ENCODE data around the gene LRRC36.
A peak's percentile ranks its signal among the peaks of the same experiment; 100 is the strongest.

Gene LRRC36

DNA sequence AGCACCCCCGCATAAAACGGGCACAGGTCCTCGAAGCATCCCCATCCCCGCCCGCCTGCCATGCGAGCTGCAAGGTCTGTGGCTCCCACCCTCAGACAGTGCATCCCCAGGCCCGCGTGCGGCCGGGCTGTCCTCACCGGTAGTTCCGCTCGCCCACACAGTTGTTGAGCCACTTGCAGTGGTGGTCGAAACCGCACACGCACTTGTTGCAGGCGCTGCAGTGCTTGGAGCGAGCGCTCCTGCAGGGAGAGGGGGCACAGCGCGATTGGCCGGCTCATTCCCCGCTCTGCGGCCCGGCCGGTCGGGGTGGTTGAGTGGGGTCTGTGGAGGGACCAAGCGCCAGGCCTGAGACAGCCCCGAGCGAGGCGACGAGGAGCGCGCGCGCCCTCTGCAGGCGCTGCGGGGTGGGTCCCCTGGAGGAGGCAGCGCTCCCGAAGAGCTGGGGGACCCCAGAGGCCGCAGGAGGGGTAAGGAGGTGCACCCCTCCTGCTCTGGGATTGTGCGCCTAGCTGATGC is 72.7 kb downstream of the LRRC36 start:
- Histone ChIP-seq H3K9ac (ENCODE audit: low read length) (no peak overlapping the region), H3K27me3 (replicated peaks; ENCODE audit: control insufficient read depth, insufficient read depth, low read length) (no peaks in the 10 kb centered on the region), H3K4me1 (ENCODE audit: control insufficient read depth, insufficient read depth, low read length) (peaks cover 13% of the 10 kb centered on the region), H3K9me3 (ENCODE audit: control insufficient read depth, low read length) (no peaks in the 10 kb centered on the region), H3K36me3 (ENCODE audit: control insufficient read depth, insufficient read depth, low read length, severe bottlenecking) (no peaks in the 10 kb centered on the region), H3K4me3 (ENCODE audit: low read length) (no peak overlapping the region)
- DNase-seq (ENCODE audit: low read depth) = peak; percentile 49

DNA sequence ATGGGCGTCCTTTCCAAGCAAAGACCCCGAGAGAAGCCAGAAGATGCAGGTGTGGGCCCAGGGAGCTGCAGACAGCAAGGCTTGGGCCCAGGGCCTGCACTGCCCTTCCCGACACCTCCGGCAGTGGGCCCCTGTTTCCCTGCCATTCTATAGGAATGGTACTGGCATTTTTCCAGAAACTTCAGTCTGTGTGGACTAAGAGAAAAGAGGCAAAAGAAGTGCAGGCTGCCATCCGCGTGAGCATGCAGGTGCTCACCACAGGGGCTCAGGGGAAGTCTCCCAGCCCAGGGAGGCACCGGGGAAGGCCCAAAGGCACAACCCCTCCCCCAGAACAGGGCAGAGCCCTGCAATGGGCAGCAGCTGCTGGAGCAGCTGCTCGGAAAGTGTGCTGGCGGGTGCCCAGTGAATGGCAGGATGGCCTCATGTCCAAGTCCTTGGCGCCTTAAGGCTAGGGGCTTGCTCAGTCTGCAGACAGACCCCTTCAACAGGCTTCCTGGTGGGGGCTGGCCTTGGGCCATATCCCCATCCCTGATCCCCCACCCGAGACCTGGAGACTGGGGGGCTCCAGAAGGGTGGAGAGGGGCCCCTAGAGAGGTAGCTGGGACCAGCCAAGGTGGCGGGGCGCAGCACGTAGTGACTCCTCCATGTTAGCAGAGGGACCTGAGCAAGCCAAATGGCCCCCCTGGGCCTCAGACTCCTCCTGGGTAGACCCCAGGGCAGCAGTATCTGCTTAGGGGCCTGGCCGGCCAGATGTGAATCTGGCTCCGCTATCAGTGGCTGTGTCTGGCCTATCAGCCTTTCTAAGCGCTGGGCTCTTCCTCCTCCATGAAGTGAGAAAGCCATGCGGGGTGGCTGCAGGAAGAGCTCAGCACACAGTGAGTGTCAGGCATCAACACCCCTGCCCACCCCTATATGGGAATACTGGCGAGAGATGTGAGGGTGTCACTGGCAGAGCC is 73.4 kb downstream of the LRRC36 start:
- Histone ChIP-seq H3K4me1 (ENCODE audit: control insufficient read depth, insufficient read depth, low read length) (peaks cover 13% of the 10 kb centered on the region), H3K27me3 (replicated peaks; ENCODE audit: control insufficient read depth, insufficient read depth, low read length) (no peaks in the 10 kb centered on the region), H3K4me3 (ENCODE audit: low read length) (no peak overlapping the region), H3K36me3 (ENCODE audit: control insufficient read depth, insufficient read depth, low read length, severe bottlenecking) (no peaks in the 10 kb centered on the region), H3K9me3 (ENCODE audit: control insufficient read depth, low read length) (no peaks in the 10 kb centered on the region), H3K9ac (ENCODE audit: low read length) (no peak overlapping the region)
- DNase-seq (ENCODE audit: low read depth) = no peak

- no peak overlapping the region for H3K9ac ChIP-seq (ENCODE audit: low read length)
- peaks cover 20% of the 10 kb centered on the region for H3K4me1 ChIP-seq (ENCODE audit: control insufficient read depth, insufficient read depth, low read length)
- no peak overlapping the region for H3K4me3 ChIP-seq (ENCODE audit: low read length)
- DNase-seq (ENCODE audit: low read depth) = no peak
- H3K27me3 ChIP-seq (replicated peaks; ENCODE audit: control insufficient read depth, insufficient read depth, low read length) = no peaks in the 10 kb centered on the region
- H3K9me3 ChIP-seq (ENCODE audit: control insufficient read depth, low read length) = no peaks in the 10 kb centered on the region
- H3K36me3 ChIP-seq (ENCODE audit: control insufficient read depth, insufficient read depth, low read length, severe bottlenecking) = no peaks in the 10 kb centered on the region
These were observed 74.3 kb downstream of the LRRC36 start for GRCh38 chr16:67400901-67401300.

DNA sequence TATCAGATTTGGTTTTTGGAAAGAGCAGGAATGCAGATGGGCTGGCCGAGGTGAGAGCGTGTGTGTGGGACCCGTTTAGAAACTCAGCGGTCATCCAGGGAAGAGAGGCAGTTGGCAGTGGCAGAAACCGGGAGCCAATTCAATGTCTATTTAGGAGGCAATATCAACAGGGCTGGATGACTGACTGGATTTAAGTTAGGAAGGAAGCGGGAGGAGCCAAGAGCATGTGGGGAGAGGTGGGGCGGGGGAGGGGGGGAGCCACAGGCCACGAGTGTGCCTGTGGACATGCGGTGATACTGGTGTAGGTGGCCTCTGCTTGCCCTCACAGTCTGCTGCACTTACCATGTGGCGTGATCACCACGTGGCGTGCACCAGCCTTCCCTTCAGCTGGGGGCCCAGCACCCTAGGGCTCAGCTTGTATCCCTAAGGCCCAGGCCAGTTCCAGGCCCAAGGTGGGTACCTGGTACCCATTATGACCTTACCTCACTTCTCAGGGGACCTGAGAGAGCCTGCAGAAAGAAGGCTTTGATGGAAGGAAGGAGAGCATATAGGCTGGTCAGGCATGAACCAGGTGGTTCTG is 77.5 kb downstream of the LRRC36 start:
- Histone ChIP-seq H3K9me3 (ENCODE audit: control insufficient read depth, low read length) (no peaks in the 10 kb centered on the region), H3K4me3 (ENCODE audit: low read length) (no peak overlapping the region), H3K36me3 (ENCODE audit: control insufficient read depth, insufficient read depth, low read length, severe bottlenecking) (no peaks in the 10 kb centered on the region), H3K4me1 (ENCODE audit: control insufficient read depth, insufficient read depth, low read length) (peaks cover 29% of the 10 kb centered on the region), H3K27me3 (replicated peaks; ENCODE audit: control insufficient read depth, insufficient read depth, low read length) (no peaks in the 10 kb centered on the region), H3K9ac (ENCODE audit: low read length) (no peak overlapping the region)
- DNase-seq (ENCODE audit: low read depth) = no peak

GRCh38 chr16:67404740-67405226 is 78.2 kb downstream of the LRRC36 start:
- Histone ChIP-seq H3K9ac (ENCODE audit: low read length) (no peak overlapping the region), H3K27me3 (replicated peaks; ENCODE audit: control insufficient read depth, insufficient read depth, low read length) (no peaks in the 10 kb centered on the region), H3K4me3 (ENCODE audit: low read length) (no peak overlapping the region), H3K36me3 (ENCODE audit: control insufficient read depth, insufficient read depth, low read length, severe bottlenecking) (no peaks in the 10 kb centered on the region), H3K4me1 (ENCODE audit: control insufficient read depth, insufficient read depth, low read length) (peaks cover 29% of the 10 kb centered on the region), H3K9me3 (ENCODE audit: control insufficient read depth, low read length) (no peaks in the 10 kb centered on the region)
- DNase-seq (ENCODE audit: low read depth) = no peak

DNA sequence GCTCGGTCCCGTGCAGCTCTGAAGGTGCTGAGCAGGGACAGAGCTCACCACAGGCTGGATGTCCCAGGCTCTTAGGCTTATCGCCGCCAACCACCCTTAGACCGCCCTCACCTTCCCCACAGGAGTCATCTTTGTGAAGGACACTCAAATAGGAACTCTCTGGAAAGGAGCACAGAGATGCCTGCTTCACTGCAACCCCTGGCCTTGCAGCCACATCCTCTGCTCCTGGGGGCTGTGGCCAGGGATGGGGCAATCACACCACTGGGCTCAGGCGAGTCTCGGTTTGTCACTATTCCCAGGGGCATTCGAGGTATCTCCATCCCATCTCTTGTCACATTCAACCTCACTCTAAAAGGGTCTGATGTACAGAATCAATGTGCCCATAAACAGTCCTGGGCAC is 78.7 kb downstream of the LRRC36 start:
- Histone ChIP-seq H3K4me3 (ENCODE audit: low read length) (no peak overlapping the region), H3K9ac (ENCODE audit: low read length) (no peak overlapping the region), H3K4me1 (ENCODE audit: control insufficient read depth, insufficient read depth, low read length) (peaks cover 29% of the 10 kb centered on the region), H3K27me3 (replicated peaks; ENCODE audit: control insufficient read depth, insufficient read depth, low read length) (no peaks in the 10 kb centered on the region), H3K9me3 (ENCODE audit: control insufficient read depth, low read length) (no peaks in the 10 kb centered on the region), H3K36me3 (ENCODE audit: control insufficient read depth, insufficient read depth, low read length, severe bottlenecking) (no peaks in the 10 kb centered on the region)
- DNase-seq (ENCODE audit: low read depth) = no peak

DNA sequence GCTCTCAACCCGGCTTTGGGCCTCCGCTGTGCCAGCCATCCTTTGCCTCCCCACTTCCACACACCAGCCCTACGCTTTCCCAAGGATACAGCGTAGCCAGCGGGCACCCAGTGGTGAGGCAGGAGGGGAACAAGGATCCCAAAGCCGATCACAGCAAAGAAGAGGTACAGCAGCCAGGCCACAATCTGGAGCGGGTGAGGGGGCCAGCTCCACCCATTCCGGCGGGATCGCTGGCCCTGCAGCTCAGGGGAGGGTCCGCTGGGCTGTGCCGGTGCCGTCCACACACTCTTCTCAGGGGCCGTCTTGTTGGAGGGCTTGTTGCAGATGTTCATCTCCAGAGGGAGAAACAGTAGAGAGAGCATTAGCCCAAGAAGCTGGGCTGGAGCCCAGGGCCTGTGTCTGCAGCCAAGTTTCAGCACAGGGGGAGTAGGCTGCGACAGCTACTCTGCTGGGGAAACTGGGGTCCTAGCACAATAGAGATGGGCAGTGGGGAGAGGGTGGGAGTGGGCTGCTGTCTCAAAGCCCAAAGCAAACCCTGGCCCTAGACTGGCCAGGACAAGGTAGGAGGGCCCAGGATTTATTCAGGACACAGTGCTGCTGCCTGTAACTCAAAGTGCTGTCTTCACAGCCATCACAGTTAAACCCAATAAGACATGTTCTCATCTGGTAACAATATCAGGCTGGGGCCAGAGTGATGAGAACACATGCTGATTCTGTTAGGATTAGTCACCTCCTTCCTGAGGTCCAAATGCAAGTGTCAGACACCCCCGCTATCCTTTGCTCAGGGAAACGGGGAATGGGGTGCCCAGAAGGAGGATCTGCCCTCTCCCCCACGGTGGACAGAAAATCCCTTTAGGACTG is 79.7 kb downstream of the LRRC36 start:
- Histone ChIP-seq H3K4me3 (ENCODE audit: low read length) (peak overlapping the region; percentile 47), H3K9ac (ENCODE audit: low read length) (peak overlapping the region; percentile 63), H3K4me1 (ENCODE audit: control insufficient read depth, insufficient read depth, low read length) (peaks cover 34% of the 10 kb centered on the region), H3K27me3 (replicated peaks; ENCODE audit: control insufficient read depth, insufficient read depth, low read length) (no peaks in the 10 kb centered on the region), H3K9me3 (ENCODE audit: control insufficient read depth, low read length) (no peaks in the 10 kb centered on the region), H3K36me3 (ENCODE audit: control insufficient read depth, insufficient read depth, low read length, severe bottlenecking) (no peaks in the 10 kb centered on the region)
- peak; percentile 88 for DNase-seq (ENCODE audit: low read depth)

DNA sequence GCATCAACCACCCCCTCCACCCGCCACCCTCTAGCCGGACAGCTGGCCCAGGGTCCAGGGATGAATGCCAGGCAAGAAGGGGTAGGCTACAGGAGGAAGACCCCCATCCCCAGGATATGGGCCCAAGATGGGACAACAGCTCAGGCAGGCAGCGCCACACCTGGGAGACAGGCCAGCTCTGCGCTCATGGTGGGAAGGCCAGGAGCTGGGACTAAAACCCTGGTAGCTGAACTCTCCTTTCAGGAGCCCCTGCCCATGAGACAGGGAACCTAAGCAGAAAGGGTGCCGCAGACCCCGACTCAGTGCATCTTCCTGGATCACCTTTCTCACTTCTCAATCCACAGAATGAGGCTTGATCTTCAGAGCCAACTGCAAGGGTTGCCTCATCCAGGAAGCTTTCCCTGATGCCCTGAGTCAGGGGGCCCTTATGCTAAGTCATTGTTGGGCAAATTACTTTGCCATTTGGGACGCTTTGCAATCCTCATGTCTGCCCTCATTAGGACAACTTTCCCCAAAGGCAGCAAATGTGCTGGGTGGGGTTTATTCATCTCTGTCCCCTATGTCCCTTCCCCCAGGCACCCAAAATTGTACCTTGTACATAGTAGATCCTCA is 80.7 kb downstream of the LRRC36 start:
- peaks cover 34% of the 10 kb centered on the region for H3K4me1 ChIP-seq (ENCODE audit: control insufficient read depth, insufficient read depth, low read length)
- no peaks in the 10 kb centered on the region for H3K27me3 ChIP-seq (replicated peaks; ENCODE audit: control insufficient read depth, insufficient read depth, low read length)
- H3K36me3 ChIP-seq (ENCODE audit: control insufficient read depth, insufficient read depth, low read length, severe bottlenecking) = no peaks in the 10 kb centered on the region
- H3K9ac ChIP-seq (ENCODE audit: low read length) = peak overlapping the region; percentile 63
- no peaks in the 10 kb centered on the region for H3K9me3 ChIP-seq (ENCODE audit: control insufficient read depth, low read length)
- peak; percentile 55 for DNase-seq (ENCODE audit: low read depth)
- H3K4me3 ChIP-seq (ENCODE audit: low read length) = no peak overlapping the region

DNA sequence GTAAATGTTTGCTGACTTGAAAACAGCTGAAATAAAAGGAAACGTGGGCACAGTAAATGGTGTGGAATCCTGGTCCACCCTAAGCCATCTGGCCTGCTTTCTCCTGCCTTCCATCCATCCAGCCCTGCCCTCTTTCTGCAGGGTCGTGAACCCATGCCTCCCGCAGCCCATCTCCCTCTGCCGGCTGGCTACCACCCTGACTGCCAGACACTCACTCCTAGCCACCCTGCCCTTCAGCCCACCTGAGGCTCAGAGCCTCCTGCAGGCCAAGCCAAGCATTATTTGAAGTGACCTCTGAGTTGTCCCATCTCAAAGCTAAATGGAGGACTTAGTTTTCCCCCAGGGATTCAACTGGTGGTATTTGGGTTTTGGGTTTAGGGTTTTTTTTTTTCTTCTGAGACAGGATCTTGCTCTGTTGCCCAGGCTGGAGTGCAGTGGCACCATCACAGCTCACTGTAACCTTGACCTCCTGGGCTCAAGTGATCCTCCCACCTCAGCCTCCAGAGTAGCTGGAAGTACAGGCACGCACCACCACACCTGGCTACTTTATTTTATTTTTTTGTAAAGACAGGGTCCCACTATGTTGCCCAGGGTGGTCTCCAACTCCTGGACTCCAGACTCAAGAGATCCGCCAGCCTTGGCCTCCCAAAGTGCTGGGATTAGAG is 81.3 kb downstream of the LRRC36 start:
- no peak for DNase-seq (ENCODE audit: low read depth)
- Histone ChIP-seq H3K36me3 (ENCODE audit: control insufficient read depth, insufficient read depth, low read length, severe bottlenecking) (no peaks in the 10 kb centered on the region), H3K9ac (ENCODE audit: low read length) (peak overlapping the region; percentile 63), H3K4me1 (ENCODE audit: control insufficient read depth, insufficient read depth, low read length) (peaks cover 34% of the 10 kb centered on the region), H3K27me3 (replicated peaks; ENCODE audit: control insufficient read depth, insufficient read depth, low read length) (no peaks in the 10 kb centered on the region), H3K9me3 (ENCODE audit: control insufficient read depth, low read length) (no peaks in the 10 kb centered on the region), H3K4me3 (ENCODE audit: low read length) (no peak overlapping the region)

DNA sequence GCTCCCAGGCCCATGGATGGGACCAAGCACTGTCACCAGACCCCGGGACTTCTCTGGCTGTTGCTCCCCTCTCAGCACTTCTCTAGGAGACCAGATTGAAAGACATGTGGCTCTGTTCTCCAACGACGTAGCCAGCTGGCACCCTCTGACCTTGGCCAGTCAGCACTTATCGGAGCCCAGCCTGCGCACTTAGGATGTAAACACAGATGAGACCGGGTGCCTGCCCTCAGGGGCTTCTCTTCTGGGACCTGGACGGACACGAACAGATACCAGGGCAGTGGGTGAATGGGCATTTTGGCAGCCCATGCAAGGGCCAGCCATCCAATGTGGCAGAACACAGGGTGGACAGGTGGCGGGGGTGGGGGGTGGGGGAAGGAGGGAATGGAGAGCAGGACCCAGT is 83.0 kb downstream of the LRRC36 start:
- H3K4me1 ChIP-seq (ENCODE audit: control insufficient read depth, insufficient read depth, low read length) = peaks cover 38% of the 10 kb centered on the region
- no peaks in the 10 kb centered on the region for H3K36me3 ChIP-seq (ENCODE audit: control insufficient read depth, insufficient read depth, low read length, severe bottlenecking)
- H3K4me3 ChIP-seq (ENCODE audit: low read length) = no peak overlapping the region
- no peaks in the 10 kb centered on the region for H3K9me3 ChIP-seq (ENCODE audit: control insufficient read depth, low read length)
- no peak overlapping the region for H3K9ac ChIP-seq (ENCODE audit: low read length)
- no peaks in the 10 kb centered on the region for H3K27me3 ChIP-seq (replicated peaks; ENCODE audit: control insufficient read depth, insufficient read depth, low read length)
- DNase-seq (ENCODE audit: low read depth) = no peak

Data from adipocyte (in vitro differentiated cells).